ENCODE results near the gene ANGPTL8. TPM values are rescaled to one million over a fixed set of nuclear protein-coding genes. Genes with fewer than 3 reads are reported as not detected.

Gene ANGPTL8
- total and polyA plus RNA-seq, 2 of the 13 experiments (the other 11 are each of a cell fraction or from before 2014, with no cell fraction given): 27.3 to 243 TPM

DNA sequence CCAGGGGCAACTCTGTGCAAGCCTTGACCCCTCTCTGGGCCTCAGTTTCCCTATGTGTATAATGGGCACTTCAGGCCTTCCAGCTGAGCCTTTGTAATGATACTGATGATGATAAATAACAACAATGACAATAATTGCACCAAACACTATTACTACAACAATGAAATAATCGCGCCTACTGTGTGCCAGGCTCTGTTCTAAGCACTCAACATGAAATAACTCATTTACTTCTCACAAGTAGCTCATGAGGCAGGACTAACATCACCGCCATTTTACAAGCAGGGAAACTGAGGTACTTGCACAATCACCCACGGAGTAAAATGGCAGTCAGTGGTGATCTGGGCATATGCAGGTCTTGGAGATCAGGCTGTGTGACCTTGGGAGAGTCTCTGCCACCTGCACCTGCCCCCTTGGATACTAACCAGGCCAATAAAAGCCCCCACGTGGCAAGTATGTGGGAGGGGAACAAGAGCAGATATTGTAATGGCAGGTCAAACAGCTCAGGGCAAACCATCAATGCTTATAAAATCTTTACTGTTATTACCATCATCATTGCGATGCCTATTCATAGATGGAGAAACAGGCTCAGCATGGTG, 540 bp upstream of the ANGPTL8 start (continued):
- TF ChIP-seq, protein P1, sequence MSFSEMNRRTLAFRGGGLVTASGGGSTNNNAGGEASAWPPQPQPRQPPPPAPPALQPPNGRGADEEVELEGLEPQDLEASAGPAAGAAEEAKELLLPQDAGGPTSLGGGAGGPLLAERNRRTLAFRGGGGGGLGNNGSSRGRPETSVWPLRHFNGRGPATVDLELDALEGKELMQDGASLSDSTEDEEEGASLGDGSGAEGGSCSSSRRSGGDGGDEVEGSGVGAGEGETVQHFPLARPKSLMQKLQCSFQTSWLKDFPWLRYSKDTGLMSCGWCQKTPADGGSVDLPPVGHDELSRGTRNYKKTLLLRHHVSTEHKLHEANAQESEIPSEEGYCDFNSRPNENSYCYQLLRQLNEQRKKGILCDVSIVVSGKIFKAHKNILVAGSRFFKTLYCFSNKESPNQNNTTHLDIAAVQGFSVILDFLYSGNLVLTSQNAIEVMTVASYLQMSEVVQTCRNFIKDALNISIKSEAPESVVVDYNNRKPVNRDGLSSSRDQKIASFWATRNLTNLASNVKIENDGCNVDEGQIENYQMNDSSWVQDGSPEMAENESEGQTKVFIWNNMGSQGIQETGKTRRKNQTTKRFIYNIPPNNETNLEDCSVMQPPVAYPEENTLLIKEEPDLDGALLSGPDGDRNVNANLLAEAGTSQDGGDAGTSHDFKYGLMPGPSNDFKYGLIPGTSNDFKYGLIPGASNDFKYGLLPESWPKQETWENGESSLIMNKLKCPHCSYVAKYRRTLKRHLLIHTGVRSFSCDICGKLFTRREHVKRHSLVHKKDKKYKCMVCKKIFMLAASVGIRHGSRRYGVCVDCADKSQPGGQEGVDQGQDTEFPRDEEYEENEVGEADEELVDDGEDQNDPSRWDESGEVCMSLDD (CRISPR knock-in tag; IDR thresholded peaks at IDR 0.05; ENCODE audit: borderline replicate concordance): no peak
- TF ChIP-seq YY1 (IDR thresholded peaks at IDR 0.05; ENCODE audit: insufficient read depth, insufficient replicate concordance, low read depth, low read length): no peak
- no peak for TF ChIP-seq ZNF20 (CRISPR knock-in tag; IDR thresholded peaks at IDR 0.05)
- peak; percentile 25; the same call in 1 of the 2 replicates for TF ChIP-seq ZNF44 (CRISPR knock-in tag; IDR thresholded peaks at IDR 0.05)
- no peak for TF ChIP-seq ZNF720 (CRISPR knock-in tag; IDR thresholded peaks at IDR 0.05)
- TF ChIP-seq KAT7 (CRISPR knock-in tag; IDR thresholded peaks at IDR 0.05; ENCODE audit: borderline replicate concordance): no peak
- TF ChIP-seq HDAC1 (CRISPR knock-in tag; IDR thresholded peaks at IDR 0.05): no peak
- TF ChIP-seq, protein P2, sequence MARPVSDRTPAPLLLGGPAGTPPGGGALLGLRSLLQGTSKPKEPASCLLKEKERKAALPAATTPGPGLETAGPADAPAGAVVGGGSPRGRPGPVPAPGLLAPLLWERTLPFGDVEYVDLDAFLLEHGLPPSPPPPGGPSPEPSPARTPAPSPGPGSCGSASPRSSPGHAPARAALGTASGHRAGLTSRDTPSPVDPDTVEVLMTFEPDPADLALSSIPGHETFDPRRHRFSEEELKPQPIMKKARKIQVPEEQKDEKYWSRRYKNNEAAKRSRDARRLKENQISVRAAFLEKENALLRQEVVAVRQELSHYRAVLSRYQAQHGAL (CRISPR knock-in tag; IDR thresholded peaks at IDR 0.05; ENCODE audit: not compliant biosample characterization): peak; percentile 6
- TF ChIP-seq, protein P3, sequence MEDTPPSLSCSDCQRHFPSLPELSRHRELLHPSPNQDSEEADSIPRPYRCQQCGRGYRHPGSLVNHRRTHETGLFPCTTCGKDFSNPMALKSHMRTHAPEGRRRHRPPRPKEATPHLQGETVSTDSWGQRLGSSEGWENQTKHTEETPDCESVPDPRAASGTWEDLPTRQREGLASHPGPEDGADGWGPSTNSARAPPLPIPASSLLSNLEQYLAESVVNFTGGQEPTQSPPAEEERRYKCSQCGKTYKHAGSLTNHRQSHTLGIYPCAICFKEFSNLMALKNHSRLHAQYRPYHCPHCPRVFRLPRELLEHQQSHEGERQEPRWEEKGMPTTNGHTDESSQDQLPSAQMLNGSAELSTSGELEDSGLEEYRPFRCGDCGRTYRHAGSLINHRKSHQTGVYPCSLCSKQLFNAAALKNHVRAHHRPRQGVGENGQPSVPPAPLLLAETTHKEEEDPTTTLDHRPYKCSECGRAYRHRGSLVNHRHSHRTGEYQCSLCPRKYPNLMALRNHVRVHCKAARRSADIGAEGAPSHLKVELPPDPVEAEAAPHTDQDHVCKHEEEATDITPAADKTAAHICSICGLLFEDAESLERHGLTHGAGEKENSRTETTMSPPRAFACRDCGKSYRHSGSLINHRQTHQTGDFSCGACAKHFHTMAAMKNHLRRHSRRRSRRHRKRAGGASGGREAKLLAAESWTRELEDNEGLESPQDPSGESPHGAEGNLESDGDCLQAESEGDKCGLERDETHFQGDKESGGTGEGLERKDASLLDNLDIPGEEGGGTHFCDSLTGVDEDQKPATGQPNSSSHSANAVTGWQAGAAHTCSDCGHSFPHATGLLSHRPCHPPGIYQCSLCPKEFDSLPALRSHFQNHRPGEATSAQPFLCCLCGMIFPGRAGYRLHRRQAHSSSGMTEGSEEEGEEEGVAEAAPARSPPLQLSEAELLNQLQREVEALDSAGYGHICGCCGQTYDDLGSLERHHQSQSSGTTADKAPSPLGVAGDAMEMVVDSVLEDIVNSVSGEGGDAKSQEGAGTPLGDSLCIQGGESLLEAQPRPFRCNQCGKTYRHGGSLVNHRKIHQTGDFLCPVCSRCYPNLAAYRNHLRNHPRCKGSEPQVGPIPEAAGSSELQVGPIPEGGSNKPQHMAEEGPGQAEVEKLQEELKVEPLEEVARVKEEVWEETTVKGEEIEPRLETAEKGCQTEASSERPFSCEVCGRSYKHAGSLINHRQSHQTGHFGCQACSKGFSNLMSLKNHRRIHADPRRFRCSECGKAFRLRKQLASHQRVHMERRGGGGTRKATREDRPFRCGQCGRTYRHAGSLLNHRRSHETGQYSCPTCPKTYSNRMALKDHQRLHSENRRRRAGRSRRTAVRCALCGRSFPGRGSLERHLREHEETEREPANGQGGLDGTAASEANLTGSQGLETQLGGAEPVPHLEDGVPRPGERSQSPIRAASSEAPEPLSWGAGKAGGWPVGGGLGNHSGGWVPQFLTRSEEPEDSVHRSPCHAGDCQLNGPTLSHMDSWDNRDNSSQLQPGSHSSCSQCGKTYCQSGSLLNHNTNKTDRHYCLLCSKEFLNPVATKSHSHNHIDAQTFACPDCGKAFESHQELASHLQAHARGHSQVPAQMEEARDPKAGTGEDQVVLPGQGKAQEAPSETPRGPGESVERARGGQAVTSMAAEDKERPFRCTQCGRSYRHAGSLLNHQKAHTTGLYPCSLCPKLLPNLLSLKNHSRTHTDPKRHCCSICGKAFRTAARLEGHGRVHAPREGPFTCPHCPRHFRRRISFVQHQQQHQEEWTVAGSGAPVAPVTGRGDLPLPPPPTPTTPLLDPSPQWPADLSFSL (CRISPR knock-in tag; IDR thresholded peaks at IDR 0.05): no peak
- TF ChIP-seq, protein P4, sequence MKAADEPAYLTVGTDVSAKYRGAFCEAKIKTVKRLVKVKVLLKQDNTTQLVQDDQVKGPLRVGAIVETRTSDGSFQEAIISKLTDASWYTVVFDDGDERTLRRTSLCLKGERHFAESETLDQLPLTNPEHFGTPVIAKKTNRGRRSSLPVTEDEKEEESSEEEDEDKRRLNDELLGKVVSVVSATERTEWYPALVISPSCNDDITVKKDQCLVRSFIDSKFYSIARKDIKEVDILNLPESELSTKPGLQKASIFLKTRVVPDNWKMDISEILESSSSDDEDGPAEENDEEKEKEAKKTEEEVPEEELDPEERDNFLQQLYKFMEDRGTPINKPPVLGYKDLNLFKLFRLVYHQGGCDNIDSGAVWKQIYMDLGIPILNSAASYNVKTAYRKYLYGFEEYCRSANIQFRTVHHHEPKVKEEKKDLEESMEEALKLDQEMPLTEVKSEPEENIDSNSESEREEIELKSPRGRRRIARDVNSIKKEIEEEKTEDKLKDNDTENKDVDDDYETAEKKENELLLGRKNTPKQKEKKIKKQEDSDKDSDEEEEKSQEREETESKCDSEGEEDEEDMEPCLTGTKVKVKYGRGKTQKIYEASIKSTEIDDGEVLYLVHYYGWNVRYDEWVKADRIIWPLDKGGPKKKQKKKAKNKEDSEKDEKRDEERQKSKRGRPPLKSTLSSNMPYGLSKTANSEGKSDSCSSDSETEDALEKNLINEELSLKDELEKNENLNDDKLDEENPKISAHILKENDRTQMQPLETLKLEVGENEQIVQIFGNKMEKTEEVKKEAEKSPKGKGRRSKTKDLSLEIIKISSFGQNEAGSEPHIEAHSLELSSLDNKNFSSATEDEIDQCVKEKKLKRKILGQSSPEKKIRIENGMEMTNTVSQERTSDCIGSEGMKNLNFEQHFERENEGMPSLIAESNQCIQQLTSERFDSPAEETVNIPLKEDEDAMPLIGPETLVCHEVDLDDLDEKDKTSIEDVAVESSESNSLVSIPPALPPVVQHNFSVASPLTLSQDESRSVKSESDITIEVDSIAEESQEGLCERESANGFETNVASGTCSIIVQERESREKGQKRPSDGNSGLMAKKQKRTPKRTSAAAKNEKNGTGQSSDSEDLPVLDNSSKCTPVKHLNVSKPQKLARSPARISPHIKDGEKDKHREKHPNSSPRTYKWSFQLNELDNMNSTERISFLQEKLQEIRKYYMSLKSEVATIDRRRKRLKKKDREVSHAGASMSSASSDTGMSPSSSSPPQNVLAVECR (CRISPR knock-in tag; IDR thresholded peaks at IDR 0.05; ENCODE audit: borderline replicate concordance): no peak
- peak; percentile 77 for TF ChIP-seq ZNF629 (CRISPR knock-in tag; conservative IDR thresholded peaks at IDR 0.05)

All from HepG2 (cell line).